IMR-90 (cell line): Measurements from ENCODE around the gene SHB. TPM values are rescaled to one million over a fixed set of nuclear protein-coding genes. Genes with fewer than 3 reads are reported as not detected.

Source experiments
- ATAC-seq: fragments of 200-7000 bp; cut with Tn5 transposase; 2 replicates; pipeline ENCODE4 v1.9.1; 2020; ENCODE audit warnings: low read depth, mild to moderate bottlenecking, moderate library complexity
- BruUV-seq: library from RNA; stranded (reverse); fragments of 400-500 nt; replicated peaks from 2 replicates; lab custom pipeline; 2021; lab: Mats Ljungman, UMichigan
- CTCF ChIA-PET: fragments of 300-600 bp; formaldehyde crosslinking; extraction: SDS; loops from one replicate; lab custom pipeline; 2021; ENCODE audit warnings: antibody characterized with exemption; lab: Yijun Ruan, JAX
- POLR2A ChIA-PET: fragments of 300-600 bp; sonication (Branson Sonifier 250); formaldehyde crosslinking; loops from one replicate; lab custom pipeline; 2022; ENCODE audit warnings: antibody characterized with exemption; ENCODE audit not compliant: unreplicated experiment; lab: Charles Lee
- DNase-seq: peaks from one replicate; pipeline ENCODE4 v3.0.0; 2013
- H2AFZ ChIP-seq: replicated peaks from 2 replicates; pipeline ENCODE3; 2013; ENCODE audit warnings: low read length, mild to moderate bottlenecking; ENCODE audit not compliant: poor library complexity
- H2AK5ac ChIP-seq: 2 replicates; pipeline ENCODE4 v1.6.1; 2013; ENCODE audit warnings: low read depth, low read length, inconsistent platforms
- H2AK9ac ChIP-seq: replicated peaks from 2 replicates; pipeline ENCODE3; 2013; ENCODE audit warnings: mild to moderate bottlenecking, low read depth, low read length, moderate library complexity; ENCODE audit not compliant: poor library complexity
- H2BK120ac ChIP-seq: 2 replicates; pipeline ENCODE4 v1.6.1; 2013; ENCODE audit warnings: low read depth, low read length, inconsistent platforms
- H2BK15ac ChIP-seq: 3 replicates; pipeline ENCODE4 v1.6.1; 2013; ENCODE audit warnings: low read depth, low read length, inconsistent platforms
- H2BK20ac ChIP-seq: 2 replicates; pipeline ENCODE4 v1.6.1; 2013; ENCODE audit warnings: low read depth, mild to moderate bottlenecking, inconsistent platforms, low read length, moderate library complexity
- H2BK5ac ChIP-seq: 2 replicates; pipeline ENCODE4 v1.6.1; 2013; ENCODE audit warnings: mild to moderate bottlenecking, low read depth, low read length, inconsistent platforms; ENCODE audit not compliant: poor library complexity, severe bottlenecking
- H3K14ac ChIP-seq: replicated peaks from 2 replicates; pipeline ENCODE4 v1.6.1; 2013; ENCODE audit warnings: low read depth, low read length, inconsistent platforms
- H3K18ac ChIP-seq: 2 replicates; pipeline ENCODE4 v1.6.1; 2013; ENCODE audit warnings: low read depth, low read length, control low read depth
- H3K23ac ChIP-seq: 2 replicates; pipeline ENCODE4 v1.6.1; 2013; ENCODE audit warnings: low read depth, low read length, inconsistent platforms
- H3K27ac ChIP-seq: 2 replicates; pipeline ENCODE4 v1.5.1; 2013; ENCODE audit warnings: mild to moderate bottlenecking, control low read depth, low read length; ENCODE audit not compliant: insufficient read depth
- H3K27me3 ChIP-seq: 2 replicates; pipeline ENCODE4 v1.6.1; 2013; ENCODE audit warnings: low read length; ENCODE audit not compliant: control insufficient read depth, insufficient read depth
- H3K36me3 ChIP-seq: 2 replicates; pipeline ENCODE4 v1.6.1; 2013; ENCODE audit warnings: low read length, mixed read lengths; ENCODE audit not compliant: control insufficient read depth, insufficient read depth
- H3K4ac ChIP-seq: 2 replicates; pipeline ENCODE4 v1.6.1; 2013; ENCODE audit warnings: low read depth, low read length, inconsistent platforms
- H3K4me1 ChIP-seq: 2 replicates; pipeline ENCODE4 v1.6.1; 2013; ENCODE audit warnings: low read length, mixed read lengths; ENCODE audit not compliant: control insufficient read depth, insufficient read depth
- H3K4me2 ChIP-seq: 2 replicates; pipeline ENCODE4 v1.6.1; 2013; ENCODE audit warnings: low read depth, mild to moderate bottlenecking, control low read depth, low read length, moderate library complexity
- H3K4me3 ChIP-seq: 2 replicates; pipeline ENCODE4 v1.5.1; 2013; ENCODE audit warnings: low read depth, mild to moderate bottlenecking, control low read depth, low read length, moderate library complexity; ENCODE audit not compliant: insufficient read depth
- H3K56ac ChIP-seq: 2 replicates; pipeline ENCODE4 v1.6.1; 2013; ENCODE audit warnings: low read length, inconsistent platforms; ENCODE audit not compliant: insufficient read depth; ENCODE audit errors: extremely low read depth
- H3K79me1 ChIP-seq, 2 experiments: 2 replicates each; pipeline ENCODE4 v1.6.1; 2013; ENCODE audit warnings: low read length in 2 of 2, inconsistent platforms in 1 of 2, low read depth in 1 of 2
- H3K9ac ChIP-seq: 2 replicates; pipeline ENCODE4 v1.6.1; 2013; ENCODE audit warnings: low read depth, low read length, control low read depth
- H3K9me1 ChIP-seq: 2 replicates; pipeline ENCODE4 v1.6.1; 2013; ENCODE audit warnings: low read length, inconsistent platforms; ENCODE audit not compliant: insufficient read depth
- H3K9me3 ChIP-seq: 2 replicates; pipeline ENCODE4 v1.6.1; 2013; ENCODE audit warnings: low read length; ENCODE audit not compliant: control insufficient read depth, insufficient read depth
- H4K20me1 ChIP-seq: 2 replicates; pipeline ENCODE4 v1.6.1; 2013; ENCODE audit warnings: low read length, inconsistent platforms; ENCODE audit not compliant: insufficient read depth
- H4K5ac ChIP-seq: 2 replicates; pipeline ENCODE4 v1.6.1; 2013; ENCODE audit warnings: mild to moderate bottlenecking, low read depth, low read length, control low read depth
- H4K8ac ChIP-seq, 2 experiments: 2 replicates each; pipeline ENCODE4 v1.6.1; 2013; ENCODE audit warnings: low read depth in 2 of 2, low read length in 2 of 2, control low read depth in 1 of 2, inconsistent platforms in 1 of 2
- H4K91ac ChIP-seq: 2 replicates; pipeline ENCODE4 v1.6.1; 2013; ENCODE audit warnings: low read depth, low read length, inconsistent platforms; ENCODE audit not compliant: insufficient read depth
- BHLHE40 ChIP-seq: fragments of 150-350 bp; IDR thresholded peaks from 2 replicates; pipeline ENCODE4 v1.6.1; 2016; ENCODE audit warnings: mild to moderate bottlenecking, low read depth, low read length
- CEBPB ChIP-seq: IDR thresholded peaks from 2 replicates; pipeline ENCODE4 v1.6.1; 2012; ENCODE audit warnings: low read depth, low read length, improper control_type of control experiment
- CHD1 ChIP-seq: IDR thresholded peaks from 2 replicates; pipeline ENCODE4 v1.6.1; 2012; ENCODE audit warnings: low read depth, low read length, improper control_type of control experiment
- ELK1 ChIP-seq: fragments of 150-350 bp; IDR thresholded peaks from 2 replicates; pipeline ENCODE4 v1.6.1; 2016; ENCODE audit warnings: low read depth, mild to moderate bottlenecking, low read length, moderate library complexity, borderline replicate concordance
- FOS ChIP-seq: fragments of 150-350 bp; IDR thresholded peaks from 2 replicates; pipeline ENCODE4 v1.6.1; 2016; ENCODE audit warnings: low read depth, low read length
- MAFK ChIP-seq: IDR thresholded peaks from 2 replicates; pipeline ENCODE4 v1.6.1; 2012; ENCODE audit warnings: low read depth, low read length, improper control_type of control experiment
- MAZ ChIP-seq: IDR thresholded peaks from 2 replicates; pipeline ENCODE4 v1.6.1; 2012; ENCODE audit warnings: low read depth, mild to moderate bottlenecking, low read length, improper control_type of control experiment, moderate library complexity, borderline replicate concordance
- MXI1 ChIP-seq: IDR thresholded peaks from 2 replicates; pipeline ENCODE4 v1.6.1; 2012; ENCODE audit warnings: low read depth, mild to moderate bottlenecking, low read length, moderate library complexity, borderline replicate concordance
- NFE2L2 ChIP-seq: fragments of 150-350 bp; IDR thresholded peaks from 2 replicates; pipeline ENCODE4 v1.6.1; 2016; ENCODE audit warnings: low read depth, mild to moderate bottlenecking, low read length
- POLR2A ChIP-seq: IDR thresholded peaks from 2 replicates; pipeline ENCODE4 v1.6.1; 2012; ENCODE audit warnings: mild to moderate bottlenecking, low read depth, low read length
- RAD21 ChIP-seq: IDR thresholded peaks from 2 replicates; pipeline ENCODE4 v1.6.1; 2012; ENCODE audit warnings: low read length, improper control_type of control experiment
- RCOR1 ChIP-seq: IDR thresholded peaks from 2 replicates; pipeline ENCODE4 v1.6.1; 2012; ENCODE audit warnings: mild to moderate bottlenecking, low read length, improper control_type of control experiment; ENCODE audit not compliant: insufficient replicate concordance
- RFX5 ChIP-seq: IDR thresholded peaks from 2 replicates; pipeline ENCODE4 v1.8.0; 2012; ENCODE audit warnings: low read depth, mild to moderate bottlenecking, low read length, moderate library complexity
- SMC3 ChIP-seq: fragments of 150-350 bp; IDR thresholded peaks from 2 replicates; pipeline ENCODE4 v1.6.1; 2016; ENCODE audit warnings: low read depth, mild to moderate bottlenecking, antibody characterized with exemption, low read length, moderate library complexity
- USF2 ChIP-seq: fragments of 150-350 bp; IDR thresholded peaks from 2 replicates; pipeline ENCODE4 v1.6.1; 2017; ENCODE audit warnings: mild to moderate bottlenecking, antibody characterized with exemption, low read length, low read depth
- WGBS, 2 experiments: methylation state at CpG; one replicate each; pipeline versions ENCODE4 v1.1.5 to v1.1.7; 2013; ENCODE audit warnings: missing lambda C conversion rate in 2 of 2; ENCODE audit not compliant: insufficient read length in 1 of 2; ENCODE audit errors: extremely low coverage in 2 of 2; 5-methylcytosine and 5-hydroxymethylcytosine counted together
- dilution Hi-C: fragments of 300-500 bp; cut with HindIII; formaldehyde crosslinking; loops from one replicate; pipeline ENCODE4 v1.14.3; 2018; ENCODE audit warnings: low sequenced_read_pairs; ENCODE audit not compliant: unreplicated experiment
- in situ Hi-C: fragments of 300-500 bp; cut with MboI; formaldehyde crosslinking; loops from 3 replicates; pipeline ENCODE4 v1.14.3; 2019; ENCODE audit warnings: low sequenced_read_pairs, inconsistent platforms, mixed read lengths
- intact Hi-C: fragments of 100-400 bp; cut with micrococcal nuclease; formaldehyde crosslinking; loops from 2 replicates; pipeline ENCODE4 v1.10.0; 2022
- polyA plus RNA-seq, 3 experiments: library from polyadenylated mRNA; depleted of rRNA; stranded (reverse); fragments of >200 nt; gene quantifications; 2 replicates each; pipeline ENCODE4 v1.2.3, GENCODE V29; 2012; ENCODE audit warnings: low replicate concordance in 1 of 3
- total RNA-seq: library from RNA; depleted of rRNA; stranded (reverse); fragments of >200 nt; gene quantifications from 2 replicates; pipeline ENCODE4 v1.2.3, GENCODE V29; 2012
- TF ChIP-seq, protein P1 (sequence below): conservative IDR thresholded peaks from 2 replicates; pipeline ENCODE4 v1.5.1; 2012; ENCODE audit warnings: mild to moderate bottlenecking, low read depth, low read length, improper control_type of control experiment

The SHB gene
- total and polyA plus RNA-seq, 2 of the 4 experiments (the other 2 are of a cell fraction) = 6.1 to 20.4 TPM

GRCh38 chr9:37929441-37929895, 139.6 kb downstream of the SHB start:
- peaks cover 15% of the 10 kb centered on the region for H4K20me1 ChIP-seq
- ChIA-PET POLR2A (no interaction called here), CTCF (interaction anchor here (0.6 kb wide), 1 partner anchor 12 kb away, joined by 3 read pairs; no protein-coding TSS in a partner anchor)
- H3K56ac ChIP-seq = no peak overlapping the region
- H4K5ac ChIP-seq = no peak overlapping the region
- 84% methylated on average over 6 of the region's 11 CpGs; no CpG with 5 or more reads in 1 of the 2 experiments for WGBS, 2 experiments
- H2AK9ac ChIP-seq = peak overlapping the region; percentile 59
- no peaks in the 10 kb centered on the region for H3K9me3 ChIP-seq
- DNase-seq (peak; percentile 66), ATAC-seq (peak; percentile 40)
- no peak overlapping the region for H2BK15ac ChIP-seq
- H3K79me1 ChIP-seq = peaks cover 56 to 89% of the 10 kb centered on the region in 2 experiments
- no peak overlapping the region for H3K23ac ChIP-seq
- H2BK120ac ChIP-seq = no peak overlapping the region
- no peak overlapping the region for H3K4me2 ChIP-seq
- H3K18ac ChIP-seq = no peak overlapping the region
- H3K27ac ChIP-seq = no peak overlapping the region
- no peaks in the 10 kb centered on the region for H3K27me3 ChIP-seq
- BruUV-seq = no TSS peak
- peaks cover 30% of the 10 kb centered on the region for H3K9me1 ChIP-seq
- in situ Hi-C loops (loop anchor here (10.0 kb wide), 1 partner anchor 135 kb away; the partner anchor contains the start of gene SHB), intact Hi-C loops (no loop called here), dilution Hi-C loops (loop anchor here (25.0 kb wide), 1 partner anchor 133 kb away; the partner anchor contains the start of gene SHB)
- no peak overlapping the region for H3K4me3 ChIP-seq
- no peak overlapping the region for H2BK5ac ChIP-seq
- H4K91ac ChIP-seq = no peak overlapping the region
- no peak overlapping the region for H2AK5ac ChIP-seq
- no peak overlapping the region; the same call in 1 of the 2 replicates for H3K4ac ChIP-seq
- H3K36me3 ChIP-seq = peaks cover 33% of the 10 kb centered on the region
- H3K4me1 ChIP-seq = peaks cover 16% of the 10 kb centered on the region
- H4K8ac ChIP-seq = peak overlapping the region in 1 of 2 experiments; percentile 9; a peak in 1 of 4 replicates
- no peak for TF ChIP-seq SMC3
- no peak for TF ChIP-seq MXI1
- TF ChIP-seq, protein P1, sequence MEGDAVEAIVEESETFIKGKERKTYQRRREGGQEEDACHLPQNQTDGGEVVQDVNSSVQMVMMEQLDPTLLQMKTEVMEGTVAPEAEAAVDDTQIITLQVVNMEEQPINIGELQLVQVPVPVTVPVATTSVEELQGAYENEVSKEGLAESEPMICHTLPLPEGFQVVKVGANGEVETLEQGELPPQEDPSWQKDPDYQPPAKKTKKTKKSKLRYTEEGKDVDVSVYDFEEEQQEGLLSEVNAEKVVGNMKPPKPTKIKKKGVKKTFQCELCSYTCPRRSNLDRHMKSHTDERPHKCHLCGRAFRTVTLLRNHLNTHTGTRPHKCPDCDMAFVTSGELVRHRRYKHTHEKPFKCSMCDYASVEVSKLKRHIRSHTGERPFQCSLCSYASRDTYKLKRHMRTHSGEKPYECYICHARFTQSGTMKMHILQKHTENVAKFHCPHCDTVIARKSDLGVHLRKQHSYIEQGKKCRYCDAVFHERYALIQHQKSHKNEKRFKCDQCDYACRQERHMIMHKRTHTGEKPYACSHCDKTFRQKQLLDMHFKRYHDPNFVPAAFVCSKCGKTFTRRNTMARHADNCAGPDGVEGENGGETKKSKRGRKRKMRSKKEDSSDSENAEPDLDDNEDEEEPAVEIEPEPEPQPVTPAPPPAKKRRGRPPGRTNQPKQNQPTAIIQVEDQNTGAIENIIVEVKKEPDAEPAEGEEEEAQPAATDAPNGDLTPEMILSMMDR = no peak
- no peak for TF ChIP-seq POLR2A
- no peak for TF ChIP-seq NFE2L2
- TF ChIP-seq MAZ = no peak
- no peak for TF ChIP-seq MAFK
- no peak for TF ChIP-seq USF2
- TF ChIP-seq ELK1 = no peak
- TF ChIP-seq CHD1 = no peak
- TF ChIP-seq BHLHE40 = no peak
- TF ChIP-seq RCOR1 = no peak
- TF ChIP-seq RFX5 = no peak
- TF ChIP-seq CEBPB = no peak
- no peak for TF ChIP-seq FOS
- TF ChIP-seq RAD21 = no peak
- H3K9ac ChIP-seq = no peak overlapping the region
- no peak overlapping the region for H3K14ac ChIP-seq
- H2AFZ ChIP-seq = peak overlapping the region; percentile 26
- H2BK20ac ChIP-seq = no peak overlapping the region
